GM23248 (cell line): ENCODE data around the gene MTFP1.

ENCODE experiments used
- EZH2 ChIP-seq: fragments of 200-600 bp; sonication (generic); IDR thresholded peaks from 2 replicates; pipeline ENCODE4 v1.6.1; 2018; ENCODE audit warnings: antibody characterized with exemption, mild to moderate bottlenecking; ENCODE audit not compliant: insufficient read depth, poor library complexity, severe bottlenecking
- EZH2phosphoT487 ChIP-seq: fragments of 200-600 bp; sonication (generic); IDR thresholded peaks from 2 replicates; pipeline ENCODE4 v1.6.1; 2018; ENCODE audit warnings: antibody characterized with exemption, moderate library complexity, mild to moderate bottlenecking, low read depth; ENCODE audit not compliant: insufficient read depth

DNA sequence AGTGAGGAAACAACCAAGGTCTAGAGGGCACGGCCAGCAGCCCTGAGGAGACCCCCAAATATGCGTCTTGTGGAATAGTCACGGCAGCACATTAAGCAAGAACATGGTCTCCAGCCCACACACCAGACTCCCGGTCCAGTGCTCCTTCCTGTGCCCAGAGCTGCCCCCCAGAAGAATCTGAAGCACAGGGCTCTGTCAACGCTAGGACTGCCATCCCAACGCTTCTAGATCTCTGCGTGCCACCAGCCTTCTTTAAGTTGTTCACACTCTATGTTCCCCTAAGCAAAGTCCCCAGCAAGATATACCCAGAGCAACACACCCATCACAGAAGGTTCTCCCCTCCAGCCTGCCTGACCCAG, 32.3 kb upstream of the MTFP1 start:
- no peak for TF ChIP-seq EZH2
- no peak for TF ChIP-seq EZH2phosphoT487
